ENCODE measurements around the gene NHS. TPM values are rescaled to one million over a fixed set of nuclear protein-coding genes. Genes with fewer than 3 reads are reported as not detected.

Gene NHS
- polyA plus RNA-seq, 1 donor (not counting 4 experiments of a cell fraction or from before 2014, with no cell fraction given) = 5.4 TPM

DNA sequence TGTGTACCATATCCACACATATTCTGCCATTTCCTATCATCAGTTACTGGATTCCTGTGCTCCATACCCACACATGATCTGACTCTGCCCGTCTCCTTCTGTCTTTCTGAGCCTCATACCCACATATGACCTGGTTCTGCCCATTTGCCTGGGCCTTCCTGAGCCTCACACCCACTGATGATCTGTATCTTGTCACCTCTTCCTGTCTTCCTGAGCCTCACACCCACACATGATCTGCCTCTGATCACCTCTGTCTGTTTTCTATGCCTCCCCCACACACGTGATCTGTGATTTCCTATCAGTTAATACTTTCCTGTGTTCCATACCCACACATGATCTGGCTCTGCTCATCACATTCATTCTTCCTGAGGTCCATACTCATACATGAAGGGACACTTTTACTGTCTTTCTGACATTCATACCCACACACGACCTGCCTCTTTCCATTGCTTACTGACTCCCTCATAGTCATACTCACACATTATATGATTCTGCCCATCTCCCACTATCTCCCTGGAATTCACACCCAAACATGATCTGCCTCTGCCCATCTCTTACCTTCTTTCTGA lies 394.8 kb downstream of the NHS start:
- H3K9me1 ChIP-seq (ENCODE audit: control insufficient read depth, extremely low read depth, insufficient read depth, low read length) = no peaks in the 10 kb centered on the region
- H3K27me3 ChIP-seq (ENCODE audit: control insufficient read depth, extremely low read depth, insufficient read depth, low read length) = peaks cover 11% of the 10 kb centered on the region
- H3K9ac ChIP-seq (ENCODE audit: control insufficient read depth, extremely low read depth, insufficient read depth, low read length) = no peak overlapping the region
- H3K9me3 ChIP-seq (ENCODE audit: control insufficient read depth, low read depth, low read length) = no peaks in the 10 kb centered on the region
- no peaks in the 10 kb centered on the region for H3K79me2 ChIP-seq (ENCODE audit: control insufficient read depth, insufficient read depth, low read length)
- no peak for DNase-seq (ENCODE audit: low read depth, low spot score)
- dilution Hi-C loops (cut with MboI; ENCODE audit: extremely low pct_ligation_motif_present, low sequenced_read_pairs) = no loop called here
- H3K27ac ChIP-seq (ENCODE audit: control insufficient read depth, insufficient read depth, low read length) = no peak overlapping the region
- no peak overlapping the region for H3K4me3 ChIP-seq (ENCODE audit: control insufficient read depth in 2 of 3, extremely low read depth in 1 of 3, insufficient read depth in 2 of 3, low read depth in 1 of 3, low read length in 3 of 3)
- H3K4me2 ChIP-seq (ENCODE audit: control insufficient read depth, extremely low read depth, insufficient read depth, low read depth, low read length) = no peak overlapping the region
- H3K36me3 ChIP-seq (ENCODE audit: control insufficient read depth in 2 of 2, extremely low read depth in 1 of 2, insufficient read depth in 2 of 2, low read length in 2 of 2) = no peaks in the 10 kb centered on the region
- H2AFZ ChIP-seq (ENCODE audit: control insufficient read depth, low read length) = no peak overlapping the region
- no peak for FAIRE-seq
- H4K20me1 ChIP-seq (ENCODE audit: control insufficient read depth, extremely low read depth, insufficient read depth, low read length) = no peaks in the 10 kb centered on the region
- no peaks in the 10 kb centered on the region for H3K4me1 ChIP-seq (ENCODE audit: control insufficient read depth, extremely low read depth, insufficient read depth, low read length)
- TF ChIP-seq EZH2 (IDR thresholded peaks at IDR 0.05; ENCODE audit: low read length) = no peak
- TF ChIP-seq, protein P1, sequence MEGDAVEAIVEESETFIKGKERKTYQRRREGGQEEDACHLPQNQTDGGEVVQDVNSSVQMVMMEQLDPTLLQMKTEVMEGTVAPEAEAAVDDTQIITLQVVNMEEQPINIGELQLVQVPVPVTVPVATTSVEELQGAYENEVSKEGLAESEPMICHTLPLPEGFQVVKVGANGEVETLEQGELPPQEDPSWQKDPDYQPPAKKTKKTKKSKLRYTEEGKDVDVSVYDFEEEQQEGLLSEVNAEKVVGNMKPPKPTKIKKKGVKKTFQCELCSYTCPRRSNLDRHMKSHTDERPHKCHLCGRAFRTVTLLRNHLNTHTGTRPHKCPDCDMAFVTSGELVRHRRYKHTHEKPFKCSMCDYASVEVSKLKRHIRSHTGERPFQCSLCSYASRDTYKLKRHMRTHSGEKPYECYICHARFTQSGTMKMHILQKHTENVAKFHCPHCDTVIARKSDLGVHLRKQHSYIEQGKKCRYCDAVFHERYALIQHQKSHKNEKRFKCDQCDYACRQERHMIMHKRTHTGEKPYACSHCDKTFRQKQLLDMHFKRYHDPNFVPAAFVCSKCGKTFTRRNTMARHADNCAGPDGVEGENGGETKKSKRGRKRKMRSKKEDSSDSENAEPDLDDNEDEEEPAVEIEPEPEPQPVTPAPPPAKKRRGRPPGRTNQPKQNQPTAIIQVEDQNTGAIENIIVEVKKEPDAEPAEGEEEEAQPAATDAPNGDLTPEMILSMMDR (optimal IDR thresholded peaks at IDR 0.05 in 1 of 3, IDR thresholded peaks at IDR 0.05 in 1 of 3, conservative IDR thresholded peaks at IDR 0.05 in 1 of 3; ENCODE audit: extremely low read depth in 1 of 3, insufficient read depth in 2 of 3, low read length in 3 of 3) = no peak

DNA sequence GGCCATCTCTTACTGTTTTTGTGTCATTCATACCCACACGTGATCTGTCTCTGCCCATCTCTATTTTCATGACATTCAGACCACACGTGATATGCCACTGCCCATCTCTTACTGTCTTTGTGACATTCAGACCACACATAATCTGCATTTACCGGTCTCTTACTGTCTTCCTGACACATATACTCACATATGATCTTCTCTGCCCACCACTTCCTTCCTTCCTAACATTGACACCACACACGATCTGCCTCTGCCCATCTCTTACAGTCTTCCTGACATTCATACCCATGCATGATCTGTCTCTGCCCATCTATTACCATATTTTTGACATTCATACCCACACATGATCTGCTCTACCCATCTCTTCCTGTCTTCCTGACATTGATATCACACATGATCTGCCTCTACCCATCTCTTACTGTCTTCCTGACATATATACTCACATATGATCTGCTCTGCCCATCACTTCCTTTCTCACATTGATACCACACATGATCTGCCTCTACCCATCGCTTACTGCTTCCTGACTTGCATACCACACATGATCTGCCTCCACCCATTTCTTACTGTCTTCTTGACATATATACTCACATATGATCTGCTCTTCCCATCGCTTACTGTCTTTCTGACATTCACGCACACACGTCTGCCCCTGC lies 398.3 kb downstream of the NHS start:
- TF ChIP-seq, protein P1 (optimal IDR thresholded peaks at IDR 0.05 in 1 of 3, IDR thresholded peaks at IDR 0.05 in 1 of 3, conservative IDR thresholded peaks at IDR 0.05 in 1 of 3; ENCODE audit: extremely low read depth in 1 of 3, insufficient read depth in 2 of 3, low read length in 3 of 3) = no peak
- TF ChIP-seq EZH2 (IDR thresholded peaks at IDR 0.05; ENCODE audit: low read length) = no peak
- Histone ChIP-seq H4K20me1 (ENCODE audit: control insufficient read depth, extremely low read depth, insufficient read depth, low read length) (no peaks in the 10 kb centered on the region), H3K9ac (ENCODE audit: control insufficient read depth, extremely low read depth, insufficient read depth, low read length) (no peak overlapping the region), H3K4me3 (ENCODE audit: control insufficient read depth in 2 of 3, extremely low read depth in 1 of 3, insufficient read depth in 2 of 3, low read depth in 1 of 3, low read length in 3 of 3) (no peak overlapping the region), H3K27me3 (ENCODE audit: control insufficient read depth, extremely low read depth, insufficient read depth, low read length) (peaks cover 3% of the 10 kb centered on the region), H3K9me3 (ENCODE audit: control insufficient read depth, low read depth, low read length) (no peaks in the 10 kb centered on the region), H3K4me1 (ENCODE audit: control insufficient read depth, extremely low read depth, insufficient read depth, low read length) (no peaks in the 10 kb centered on the region), H3K27ac (ENCODE audit: control insufficient read depth, insufficient read depth, low read length) (no peak overlapping the region), H3K9me1 (ENCODE audit: control insufficient read depth, extremely low read depth, insufficient read depth, low read length) (no peaks in the 10 kb centered on the region), H2AFZ (ENCODE audit: control insufficient read depth, low read length) (no peak overlapping the region), H3K36me3 (ENCODE audit: control insufficient read depth in 2 of 2, extremely low read depth in 1 of 2, insufficient read depth in 2 of 2, low read length in 2 of 2) (no peaks in the 10 kb centered on the region), H3K4me2 (ENCODE audit: control insufficient read depth, extremely low read depth, insufficient read depth, low read depth, low read length) (no peak overlapping the region), H3K79me2 (ENCODE audit: control insufficient read depth, insufficient read depth, low read length) (no peaks in the 10 kb centered on the region)
- dilution Hi-C loops (cut with MboI; ENCODE audit: extremely low pct_ligation_motif_present, low sequenced_read_pairs) = no loop called here
- DNase-seq (ENCODE audit: low read depth, low spot score) (no peak), FAIRE-seq (no peak)
